GM23338 (cell line): ENCODE data around the gene PKIB. TPM values are rescaled to one million over a fixed set of nuclear protein-coding genes. Genes with fewer than 3 reads are reported as not detected.
"Not testable (repeated sequence)": the region's sequence is repeated elsewhere in the genome, so short reads cannot be mapped to it uniquely, and the experiment has no call there.

Source experiments
- ATAC-seq: fragments of 200-7000 bp; cut with Tn5 transposase; 3 replicates; pipeline ENCODE4 v1.9.1; 2020
- DNase-seq: peaks from one replicate; pipeline ENCODE4 v3.0.0-alpha.2; 2015; ENCODE audit warnings: low spot score
- H2AFZ ChIP-seq: fragments of 200-600 bp; sonication (generic); 2 replicates; pipeline ENCODE4 v1.8.0; 2016; ENCODE audit warnings: antibody characterized with exemption, mild to moderate bottlenecking, moderate library complexity
- H3F3A ChIP-seq: fragments of 200-600 bp; sonication (generic); replicated peaks from 2 replicates; pipeline ENCODE4 v1.8.0; 2017; ENCODE audit warnings: antibody characterized with exemption, mixed run types, low read depth
- H3K27ac ChIP-seq: fragments of 200-600 bp; sonication (generic); 2 replicates; pipeline ENCODE4 v1.6.1; 2016; ENCODE audit warnings: low read depth
- H3K27me3 ChIP-seq: fragments of 200-600 bp; sonication (generic); 2 replicates; pipeline ENCODE4 v1.8.0; 2016; ENCODE audit warnings: mild to moderate bottlenecking, mixed run types, moderate library complexity; ENCODE audit not compliant: insufficient read depth
- H3K36me3 ChIP-seq: fragments of 200-600 bp; sonication (generic); 2 replicates; pipeline ENCODE4 v1.8.0; 2016; ENCODE audit warnings: mild to moderate bottlenecking; ENCODE audit not compliant: insufficient read depth
- H3K4me1 ChIP-seq: fragments of 200-600 bp; sonication (generic); 2 replicates; pipeline ENCODE4 v1.8.0; 2016; ENCODE audit warnings: mild to moderate bottlenecking, moderate library complexity; ENCODE audit not compliant: insufficient read depth
- H3K4me2 ChIP-seq: fragments of 200-600 bp; sonication (generic); 2 replicates; pipeline ENCODE4 v1.7.1; 2017; ENCODE audit warnings: mixed run types
- H3K4me3 ChIP-seq: fragments of 200-600 bp; sonication (generic); 2 replicates; pipeline ENCODE4 v1.6.1; 2016; ENCODE audit warnings: mixed run types
- H3K79me2 ChIP-seq: fragments of 200-600 bp; sonication (generic); replicated peaks from 2 replicates; pipeline ENCODE4 v1.8.0; 2017; ENCODE audit warnings: mild to moderate bottlenecking; ENCODE audit not compliant: insufficient read depth
- H3K9me2 ChIP-seq: fragments of 200-600 bp; sonication (generic); 2 replicates; pipeline ENCODE4 v1.8.0; 2017; ENCODE audit not compliant: insufficient read depth
- H4K20me1 ChIP-seq: fragments of 200-600 bp; sonication (generic); replicated peaks from 2 replicates; pipeline ENCODE4 v1.8.0; 2017; ENCODE audit warnings: mild to moderate bottlenecking; ENCODE audit not compliant: insufficient read depth
- H3K27ac Mint-ChIP-seq: 2 replicates; pipeline ENCODE4 v1.8.0; 2020; ENCODE audit warnings: inconsistent platforms, mild to moderate bottlenecking, moderate library complexity, mixed read lengths
- H3K27me3 Mint-ChIP-seq: 3 replicates; pipeline ENCODE4 v1.8.0; 2022; ENCODE audit warnings: low read depth, mild to moderate bottlenecking, moderate library complexity, mixed read lengths, inconsistent platforms; ENCODE audit not compliant: insufficient read depth, poor library complexity
- H3K36me3 Mint-ChIP-seq: 3 replicates; pipeline ENCODE4 v1.8.0; 2021; ENCODE audit warnings: low read depth, mild to moderate bottlenecking, inconsistent platforms, moderate library complexity, mixed read lengths
- H3K4me1 Mint-ChIP-seq: 3 replicates; pipeline ENCODE4 v1.8.0; 2020; ENCODE audit warnings: mild to moderate bottlenecking, inconsistent platforms, mixed read lengths
- H3K4me3 Mint-ChIP-seq: 3 replicates; pipeline ENCODE4 v1.8.0; 2021; ENCODE audit warnings: moderate library complexity, mild to moderate bottlenecking, inconsistent platforms, mixed read lengths
- H3K9me3 Mint-ChIP-seq: 3 replicates; pipeline ENCODE4 v1.8.0; 2020; ENCODE audit warnings: moderate library complexity, mild to moderate bottlenecking, inconsistent platforms, mixed read lengths
- CREB1 ChIP-seq: fragments of 250-450 bp; sonication (Bioruptor Pico); IDR thresholded peaks from 2 replicates; pipeline ENCODE4 v1.5.0; 2020; ENCODE audit warnings: low read depth, mild to moderate bottlenecking, moderate library complexity
- EZH2 ChIP-seq: fragments of 200-600 bp; sonication (generic); IDR thresholded peaks from one replicate; pipeline ENCODE4 v1.8.0; 2017; ENCODE audit warnings: antibody characterized with exemption, mild to moderate bottlenecking, low read depth; ENCODE audit not compliant: unreplicated experiment
- EZH2phosphoT487 ChIP-seq: fragments of 200-600 bp; sonication (generic); IDR thresholded peaks from one replicate; pipeline ENCODE4 v1.8.1; 2018; ENCODE audit warnings: antibody characterized with exemption; ENCODE audit not compliant: unreplicated experiment
- NANOG ChIP-seq: IDR thresholded peaks from 2 replicates; pipeline ENCODE4 v1.6.1; 2016; ENCODE audit warnings: antibody characterized with exemption, borderline replicate concordance
- POLR2AphosphoS5 ChIP-seq: IDR thresholded peaks from 2 replicates; pipeline ENCODE4 v1.6.1; 2016; ENCODE audit warnings: antibody characterized with exemption, low read depth
- ZNF114 ChIP-seq: fragments of 250-450 bp; sonication (Bioruptor Pico); IDR thresholded peaks from 2 replicates; pipeline ENCODE4 v1.5.0; 2020; ENCODE audit warnings: mild to moderate bottlenecking, moderate library complexity
- ZNF331 ChIP-seq: fragments of 250-450 bp; sonication (Bioruptor Pico); IDR thresholded peaks from 2 replicates; pipeline ENCODE4 v1.5.0; 2020; ENCODE audit warnings: low read depth, mild to moderate bottlenecking, moderate library complexity
- polyA plus RNA-seq: library from polyadenylated mRNA; unstranded; fragments of >200 nt; fragmentation: Nextera tagmentation; extraction: Ambion mirVana; gene quantifications from 2 replicates; pipeline ENCODE4 v1.2.1, GENCODE V29; 2016
- total RNA-seq: library from RNA; depleted of rRNA; stranded (reverse); fragments of >200 nt; shearing (Covaris generic); gene quantifications from 2 replicates; pipeline ENCODE4 v1.2.3, GENCODE V29; 2014
- TF ChIP-seq, protein P1 (sequence below), 2 experiments: fragments of 200-600 bp in 1 of 2; sonication (generic) in 1 of 2; conservative IDR thresholded peaks; 2 replicates each; pipeline versions ENCODE4 v1.5.1 to v1.6.1; 2016 to 2017; ENCODE audit warnings: antibody characterized with exemption in 2 of 2, low read depth in 2 of 2, mild to moderate bottlenecking in 2 of 2, moderate library complexity in 1 of 2
- TF ChIP-seq, protein P2 (sequence below): IDR thresholded peaks from 2 replicates; pipeline ENCODE4 v1.6.1; 2016; ENCODE audit warnings: antibody characterized with exemption

The PKIB gene
- total and polyA plus RNA-seq, 2 experiments from 2014 or later = 125 to 170 TPM

DNA sequence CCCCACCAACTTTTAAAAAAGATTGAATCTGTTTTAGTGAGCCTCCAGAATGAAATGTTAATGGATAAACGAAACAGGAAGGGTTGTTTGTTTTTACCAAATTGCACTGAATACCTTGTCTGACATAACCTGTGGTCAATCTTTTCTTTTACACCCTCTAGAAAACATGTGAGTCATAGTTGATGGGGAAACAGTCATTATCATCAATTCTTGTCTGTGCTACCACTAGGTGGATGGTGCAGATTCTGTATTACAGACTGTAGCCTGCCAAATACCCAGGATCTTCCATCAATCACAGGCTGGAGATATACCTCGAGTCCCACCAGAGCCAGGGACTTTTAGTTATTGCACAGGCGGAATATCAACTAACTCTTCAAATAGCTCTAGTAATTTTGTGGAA is 29.5 kb upstream of the PKIB start:
- H3K36me3 Mint-ChIP-seq = peaks cover 57% of the 10 kb centered on the region
- ATAC-seq = peak; percentile 47; the same call in 2 of the 3 replicates
- Histone ChIP-seq H3K27me3 (no peaks in the 10 kb centered on the region), H3K79me2 (peaks cover 11% of the 10 kb centered on the region), H2AFZ (no peak overlapping the region), H3K4me1 (no peaks in the 10 kb centered on the region), H3K4me3 (no peak overlapping the region), H3K4me2 (no peak overlapping the region), H4K20me1 (0 out of 2 replicates have a peak, but pooled peaks cover 4% of the 10 kb centered on the region), H3F3A (no peaks in the 10 kb centered on the region), H3K27ac (no peak overlapping the region), H3K9me2 (no peaks in the 10 kb centered on the region), H3K36me3 (peaks cover 3% of the 10 kb centered on the region; the same call in 1 of the 2 replicates)
- H3K27me3 Mint-ChIP-seq = no peaks in the 10 kb centered on the region
- H3K9me3 Mint-ChIP-seq = peaks cover 14% of the 10 kb centered on the region; the same call in 2 of the 3 replicates
- H3K27ac Mint-ChIP-seq = no peak overlapping the region; the same call in 1 of the 2 replicates
- no peak for TF ChIP-seq EZH2phosphoT487
- TF ChIP-seq, protein P1, sequence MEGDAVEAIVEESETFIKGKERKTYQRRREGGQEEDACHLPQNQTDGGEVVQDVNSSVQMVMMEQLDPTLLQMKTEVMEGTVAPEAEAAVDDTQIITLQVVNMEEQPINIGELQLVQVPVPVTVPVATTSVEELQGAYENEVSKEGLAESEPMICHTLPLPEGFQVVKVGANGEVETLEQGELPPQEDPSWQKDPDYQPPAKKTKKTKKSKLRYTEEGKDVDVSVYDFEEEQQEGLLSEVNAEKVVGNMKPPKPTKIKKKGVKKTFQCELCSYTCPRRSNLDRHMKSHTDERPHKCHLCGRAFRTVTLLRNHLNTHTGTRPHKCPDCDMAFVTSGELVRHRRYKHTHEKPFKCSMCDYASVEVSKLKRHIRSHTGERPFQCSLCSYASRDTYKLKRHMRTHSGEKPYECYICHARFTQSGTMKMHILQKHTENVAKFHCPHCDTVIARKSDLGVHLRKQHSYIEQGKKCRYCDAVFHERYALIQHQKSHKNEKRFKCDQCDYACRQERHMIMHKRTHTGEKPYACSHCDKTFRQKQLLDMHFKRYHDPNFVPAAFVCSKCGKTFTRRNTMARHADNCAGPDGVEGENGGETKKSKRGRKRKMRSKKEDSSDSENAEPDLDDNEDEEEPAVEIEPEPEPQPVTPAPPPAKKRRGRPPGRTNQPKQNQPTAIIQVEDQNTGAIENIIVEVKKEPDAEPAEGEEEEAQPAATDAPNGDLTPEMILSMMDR (conservative IDR thresholded peaks at IDR 0.05; ENCODE audit: low read depth in 2 of 2) = peak; percentile 25 to 31; a peak in 3 of 4 replicates
- no peak for TF ChIP-seq NANOG
- no peak for TF ChIP-seq POLR2AphosphoS5
- TF ChIP-seq, protein P2, sequence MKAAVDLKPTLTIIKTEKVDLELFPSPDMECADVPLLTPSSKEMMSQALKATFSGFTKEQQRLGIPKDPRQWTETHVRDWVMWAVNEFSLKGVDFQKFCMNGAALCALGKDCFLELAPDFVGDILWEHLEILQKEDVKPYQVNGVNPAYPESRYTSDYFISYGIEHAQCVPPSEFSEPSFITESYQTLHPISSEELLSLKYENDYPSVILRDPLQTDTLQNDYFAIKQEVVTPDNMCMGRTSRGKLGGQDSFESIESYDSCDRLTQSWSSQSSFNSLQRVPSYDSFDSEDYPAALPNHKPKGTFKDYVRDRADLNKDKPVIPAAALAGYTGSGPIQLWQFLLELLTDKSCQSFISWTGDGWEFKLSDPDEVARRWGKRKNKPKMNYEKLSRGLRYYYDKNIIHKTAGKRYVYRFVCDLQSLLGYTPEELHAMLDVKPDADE = no peak
- peak; percentile 22 for DNase-seq
- H3K4me3 Mint-ChIP-seq = no peak overlapping the region
- peaks cover 2% of the 10 kb centered on the region; the same call in 2 of the 3 replicates for H3K4me1 Mint-ChIP-seq

DNA sequence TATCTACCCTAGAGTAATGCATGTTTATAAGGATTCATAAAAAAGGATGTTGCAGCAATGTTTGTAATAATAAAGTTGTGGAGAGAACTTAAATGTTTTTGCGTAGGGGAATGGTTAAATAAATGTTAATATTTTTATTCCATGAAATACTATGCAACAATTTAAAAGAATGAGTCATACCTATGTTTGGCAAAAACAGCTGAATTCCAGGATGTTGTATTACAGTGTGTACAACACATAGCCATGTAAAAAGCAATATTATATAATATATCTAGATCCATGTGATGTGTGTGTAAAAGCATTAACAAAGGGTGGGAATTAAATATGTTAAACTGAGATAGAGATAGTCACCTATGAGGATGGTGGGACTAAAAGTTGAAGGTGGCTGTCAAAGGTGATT is 21.1 kb upstream of the PKIB start:
- peaks cover 6% of the 10 kb centered on the region; the same call in 1 of the 2 replicates for H4K20me1 ChIP-seq
- no peaks in the 10 kb centered on the region for H3F3A ChIP-seq
- Mint-ChIP-seq H3K36me3 (peaks cover 46% of the 10 kb centered on the region), H3K9me3 (peaks cover 8% of the 10 kb centered on the region; the same call in 2 of the 3 replicates), H3K27ac (no peak overlapping the region), H3K4me3 (no peak overlapping the region), H3K27me3 (no peaks in the 10 kb centered on the region), H3K4me1 (no peaks in the 10 kb centered on the region)
- no peak overlapping the region for H3K27ac ChIP-seq
- no peak overlapping the region for H3K4me2 ChIP-seq
- H3K79me2 ChIP-seq = peaks cover 24% of the 10 kb centered on the region
- DNase-seq (no peak), ATAC-seq (no peak)
- H3K4me3 ChIP-seq = no peak overlapping the region
- H3K27me3 ChIP-seq = no peaks in the 10 kb centered on the region
- TF ChIP-seq CREB1 (CRISPR knock-in tag) = no peak
- TF ChIP-seq EZH2 = no peak
- TF ChIP-seq ZNF331 (CRISPR knock-in tag) = no peak
- no peak for TF ChIP-seq ZNF114
- no peaks in the 10 kb centered on the region for H3K4me1 ChIP-seq
- no peaks in the 10 kb centered on the region for H3K9me2 ChIP-seq
- H2AFZ ChIP-seq = no peak overlapping the region
- H3K36me3 ChIP-seq = peaks cover 13% of the 10 kb centered on the region; the same call in 1 of the 2 replicates

DNA sequence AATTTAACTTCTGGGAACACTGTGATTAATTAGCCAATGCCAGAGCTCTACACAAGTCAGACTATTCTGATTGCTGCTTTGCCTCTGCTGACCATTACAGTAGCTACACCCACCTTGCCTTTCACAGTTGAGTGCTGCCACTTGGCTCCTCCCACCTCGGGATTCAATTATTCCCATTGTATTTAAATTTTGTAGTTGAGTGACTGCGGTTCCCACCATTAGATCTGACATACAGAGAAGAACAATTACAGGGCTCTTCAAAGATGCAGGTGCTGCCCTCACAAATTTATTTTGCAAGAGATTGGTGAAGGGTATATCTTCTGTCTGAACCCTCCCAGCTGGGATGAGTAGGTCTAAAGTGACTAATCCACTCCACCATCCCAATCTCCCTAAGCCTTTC is 11.9 kb upstream of the PKIB start:
- not testable (repeated sequence) for H3K4me2 ChIP-seq, H3K4me3 ChIP-seq, ATAC-seq, H3K27me3 Mint-ChIP-seq, H3K79me2 ChIP-seq, H3K36me3 ChIP-seq, H3K27me3 ChIP-seq, H3K4me3 Mint-ChIP-seq, H3F3A ChIP-seq, H3K4me1 Mint-ChIP-seq, H3K9me2 ChIP-seq, H4K20me1 ChIP-seq, H2AFZ ChIP-seq, H3K4me1 ChIP-seq, H3K27ac Mint-ChIP-seq, DNase-seq, H3K27ac ChIP-seq
- Mint-ChIP-seq H3K9me3 (peaks cover 26% of the 10 kb centered on the region), H3K36me3 (peaks cover 65% of the 10 kb centered on the region)
